ENCODE measurements around the gene EIF3D.
"Not testable (repeated sequence)": the region's sequence is repeated elsewhere in the genome, so short reads cannot be mapped to it uniquely, and the experiment has no call there.

Gene EIF3D

GRCh38 chr22:36532466-36532865, 3.5 kb upstream of the EIF3D start:
- TF ChIP-seq, protein P1, sequence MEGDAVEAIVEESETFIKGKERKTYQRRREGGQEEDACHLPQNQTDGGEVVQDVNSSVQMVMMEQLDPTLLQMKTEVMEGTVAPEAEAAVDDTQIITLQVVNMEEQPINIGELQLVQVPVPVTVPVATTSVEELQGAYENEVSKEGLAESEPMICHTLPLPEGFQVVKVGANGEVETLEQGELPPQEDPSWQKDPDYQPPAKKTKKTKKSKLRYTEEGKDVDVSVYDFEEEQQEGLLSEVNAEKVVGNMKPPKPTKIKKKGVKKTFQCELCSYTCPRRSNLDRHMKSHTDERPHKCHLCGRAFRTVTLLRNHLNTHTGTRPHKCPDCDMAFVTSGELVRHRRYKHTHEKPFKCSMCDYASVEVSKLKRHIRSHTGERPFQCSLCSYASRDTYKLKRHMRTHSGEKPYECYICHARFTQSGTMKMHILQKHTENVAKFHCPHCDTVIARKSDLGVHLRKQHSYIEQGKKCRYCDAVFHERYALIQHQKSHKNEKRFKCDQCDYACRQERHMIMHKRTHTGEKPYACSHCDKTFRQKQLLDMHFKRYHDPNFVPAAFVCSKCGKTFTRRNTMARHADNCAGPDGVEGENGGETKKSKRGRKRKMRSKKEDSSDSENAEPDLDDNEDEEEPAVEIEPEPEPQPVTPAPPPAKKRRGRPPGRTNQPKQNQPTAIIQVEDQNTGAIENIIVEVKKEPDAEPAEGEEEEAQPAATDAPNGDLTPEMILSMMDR (IDR thresholded peaks at IDR 0.05; ENCODE audit: borderline replicate concordance, control extremely low read depth, extremely low read depth, insufficient read depth, missing control alignments): no peak
- DNase-seq (ENCODE audit: low spot score): no peak
- in situ Hi-C loops (cut with MboI; ENCODE audit: low sequenced_read_pairs, unreplicated experiment): no loop called here

- TF ChIP-seq, protein P1 (IDR thresholded peaks at IDR 0.05; ENCODE audit: borderline replicate concordance, control extremely low read depth, extremely low read depth, insufficient read depth, missing control alignments): no peak
- DNase-seq (ENCODE audit: low spot score): no peak
- in situ Hi-C loops (cut with MboI; ENCODE audit: low sequenced_read_pairs, unreplicated experiment): no loop called here
Observed at GRCh38 chr22:36528341-36528740, 625 bp downstream of the EIF3D start.

DNA sequence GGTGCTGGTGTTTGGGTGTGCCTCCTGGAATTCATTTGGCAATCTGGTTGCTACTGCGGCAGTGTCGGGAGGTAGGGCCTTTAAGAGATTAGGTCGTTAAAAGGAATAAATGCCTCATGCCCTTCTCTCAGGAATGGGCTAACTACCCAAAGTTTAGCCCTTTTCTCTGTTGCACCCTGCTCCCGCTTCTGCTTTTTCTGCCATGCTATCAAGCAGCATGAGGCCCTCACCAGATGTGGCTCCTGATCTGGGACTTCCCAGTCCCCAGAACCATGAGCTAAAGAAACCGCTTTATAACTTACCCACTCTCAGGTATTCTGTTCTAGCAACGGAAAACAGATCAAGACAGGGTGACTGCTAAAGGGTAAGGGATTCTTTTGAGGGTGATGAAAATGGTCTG, 6.3 kb downstream of the EIF3D start:
- in situ Hi-C loops (cut with MboI; ENCODE audit: low sequenced_read_pairs, unreplicated experiment): no loop called here
- TF ChIP-seq, protein P1 (IDR thresholded peaks at IDR 0.05; ENCODE audit: borderline replicate concordance, control extremely low read depth, extremely low read depth, insufficient read depth, missing control alignments): no peak
- no peak for DNase-seq (ENCODE audit: low spot score)

DNA sequence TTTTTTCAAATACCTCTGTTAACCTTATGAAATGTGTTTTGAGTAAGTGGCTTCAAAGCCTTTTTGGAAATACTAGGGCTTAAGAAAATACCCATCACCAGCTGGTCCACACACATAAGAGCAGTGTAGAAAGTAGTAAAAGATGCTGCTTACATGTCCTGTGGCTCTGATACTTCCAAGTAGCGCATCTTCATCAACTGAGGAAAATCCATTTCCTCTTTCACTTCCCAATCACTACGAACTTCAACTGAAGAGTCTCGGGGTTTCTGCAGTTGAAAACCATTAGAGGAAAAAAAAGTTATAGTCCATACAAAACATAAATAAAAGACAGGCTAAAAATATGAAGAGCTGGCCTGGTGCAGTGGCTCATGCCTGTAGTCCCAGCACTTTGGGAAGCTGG, 8.5 kb downstream of the EIF3D start:
- no peak for DNase-seq (ENCODE audit: low spot score)
- TF ChIP-seq, protein P1 (IDR thresholded peaks at IDR 0.05; ENCODE audit: borderline replicate concordance, control extremely low read depth, extremely low read depth, insufficient read depth, missing control alignments): no peak
- in situ Hi-C loops (cut with MboI; ENCODE audit: low sequenced_read_pairs, unreplicated experiment): no loop called here

DNA sequence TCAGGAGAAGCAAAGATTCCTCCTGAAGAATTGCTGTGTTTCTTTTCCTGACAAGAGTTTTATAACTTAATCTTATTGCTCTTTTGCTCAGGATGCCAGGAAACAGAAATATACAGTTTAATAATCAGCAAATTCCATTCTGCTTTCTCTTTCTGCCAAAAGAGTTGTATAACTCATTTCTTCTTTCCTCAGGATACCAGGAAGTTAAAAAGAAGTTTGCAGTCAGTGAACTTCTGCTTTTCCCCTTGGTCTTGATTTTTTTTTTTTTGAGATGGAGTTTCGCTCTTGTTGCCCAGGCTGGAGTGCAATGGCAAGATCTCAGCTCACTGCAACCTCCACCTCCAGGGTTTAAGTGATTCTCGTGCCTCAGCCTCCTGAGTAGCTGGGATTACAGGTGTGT, 9.1 kb downstream of the EIF3D start:
- in situ Hi-C loops (cut with MboI; ENCODE audit: low sequenced_read_pairs, unreplicated experiment); DNase-seq (ENCODE audit: low spot score): not testable (repeated sequence)

DNA sequence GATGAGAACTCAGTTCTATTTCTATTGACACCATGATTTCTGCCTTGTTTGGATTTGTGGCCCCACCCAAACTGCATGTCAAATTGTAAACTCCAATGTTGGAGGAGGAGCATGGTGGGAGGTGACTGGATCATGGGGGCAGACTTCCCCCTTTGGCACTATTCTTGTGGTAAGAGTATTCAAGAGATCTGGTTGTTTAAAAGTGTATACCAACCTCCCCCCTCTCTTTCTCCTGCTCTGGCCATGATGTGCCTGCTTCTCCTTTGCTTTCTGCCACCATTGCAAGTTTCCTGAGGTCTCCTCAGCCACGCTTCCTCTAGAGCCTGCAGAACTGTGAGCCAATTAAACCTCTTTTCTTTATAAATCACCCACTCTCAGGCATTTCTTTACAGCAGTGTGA, 14.2 kb downstream of the EIF3D start:
- no peak for DNase-seq (ENCODE audit: low spot score)
- TF ChIP-seq, protein P1 (IDR thresholded peaks at IDR 0.05; ENCODE audit: borderline replicate concordance, control extremely low read depth, extremely low read depth, insufficient read depth, missing control alignments): no peak
- in situ Hi-C loops (cut with MboI; ENCODE audit: low sequenced_read_pairs, unreplicated experiment): no loop called here

DNA sequence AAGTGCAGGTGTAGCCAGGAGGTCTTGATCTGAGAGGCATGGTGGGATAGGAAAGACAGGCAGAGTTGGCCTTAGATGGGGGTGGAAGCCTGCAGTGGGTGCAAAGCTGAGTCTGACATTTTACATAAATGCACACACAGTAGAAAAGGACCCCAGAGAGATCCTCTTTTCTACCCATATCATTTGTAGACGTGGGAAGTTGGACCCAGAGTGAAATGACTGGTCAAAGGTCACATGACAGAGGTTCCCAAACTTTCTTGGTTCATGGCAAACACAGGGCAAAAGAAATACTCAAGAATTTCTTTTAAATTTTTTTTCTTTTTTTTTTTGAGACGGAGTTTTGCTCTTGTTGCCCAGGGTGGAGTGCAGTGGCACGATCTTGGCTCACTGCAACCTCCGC, 16.0 kb downstream of the EIF3D start:
- in situ Hi-C loops (cut with MboI; ENCODE audit: low sequenced_read_pairs, unreplicated experiment): no loop called here
- TF ChIP-seq, protein P1 (IDR thresholded peaks at IDR 0.05; ENCODE audit: borderline replicate concordance, control extremely low read depth, extremely low read depth, insufficient read depth, missing control alignments): no peak
- DNase-seq (ENCODE audit: low spot score): no peak

Measured in GM13976 (cell line).